H9 (cell line): ENCODE measurements around the gene ANO6. TPM values are rescaled to one million over a fixed set of nuclear protein-coding genes. Genes with fewer than 3 reads are reported as not detected.
"Not testable (repeated sequence)": the region's sequence is repeated elsewhere in the genome, so short reads cannot be mapped to it uniquely, and the experiment has no call there.

Experiments used
- DNase-seq: peaks from one replicate; pipeline ENCODE4 v3.0.0-alpha.2; 2017
- H2AFZ ChIP-seq: one replicate; pipeline ENCODE4 v1.6.1; 2013; ENCODE audit warnings: mild to moderate bottlenecking, low read length, control low read depth, moderate library complexity
- H2AK5ac ChIP-seq: 2 replicates; pipeline ENCODE4 v1.6.1; 2013; ENCODE audit warnings: low read length, control low read depth, mixed read lengths; ENCODE audit not compliant: insufficient read length
- H2BK120ac ChIP-seq: one replicate; pipeline ENCODE4 v1.6.1; 2013; ENCODE audit warnings: low read depth, mild to moderate bottlenecking, low read length, control low read depth, inconsistent platforms; ENCODE audit not compliant: poor library complexity, severe bottlenecking
- H2BK12ac ChIP-seq: 2 replicates; pipeline ENCODE4 v1.6.1; 2013; ENCODE audit warnings: low read length, control low read depth, mixed read lengths, low read depth; ENCODE audit not compliant: insufficient read length
- H2BK15ac ChIP-seq: 2 replicates; pipeline ENCODE4 v1.6.1; 2013; ENCODE audit warnings: low read depth, low read length, control low read depth
- H2BK20ac ChIP-seq: one replicate; pipeline ENCODE4 v1.6.1; 2013; ENCODE audit warnings: low read depth, mild to moderate bottlenecking, low read length, control low read depth, inconsistent platforms; ENCODE audit not compliant: poor library complexity, severe bottlenecking
- H2BK5ac ChIP-seq: 2 replicates; pipeline ENCODE4 v1.6.1; 2013; ENCODE audit warnings: low read length, control low read depth, mixed read lengths; ENCODE audit not compliant: insufficient read length
- H3K14ac ChIP-seq: 2 replicates; pipeline ENCODE4 v1.6.1; 2013; ENCODE audit warnings: low read length, control low read depth; ENCODE audit not compliant: insufficient read depth
- H3K18ac ChIP-seq: 2 replicates; pipeline ENCODE4 v1.6.1; 2013; ENCODE audit warnings: low read depth, mild to moderate bottlenecking, mixed read lengths, low read length, control low read depth; ENCODE audit not compliant: insufficient read length
- H3K23ac ChIP-seq: 2 replicates; pipeline ENCODE4 v1.6.1; 2013; ENCODE audit warnings: low read length, control low read depth, mixed read lengths, low read depth; ENCODE audit not compliant: insufficient read length
- H3K23me2 ChIP-seq: 2 replicates; pipeline ENCODE4 v1.6.1; 2013; ENCODE audit warnings: low read depth, mild to moderate bottlenecking, mixed read lengths, low read length, control low read depth; ENCODE audit not compliant: insufficient read length, poor library complexity, severe bottlenecking
- H3K27ac ChIP-seq: 2 replicates; pipeline ENCODE4 v1.5.1; 2013; ENCODE audit warnings: low read length, control low read depth, mixed read lengths, low read depth; ENCODE audit not compliant: insufficient read length
- H3K27me3 ChIP-seq: 2 replicates; pipeline ENCODE4 v1.6.1; 2013; ENCODE audit warnings: low read length, control low read depth, inconsistent platforms; ENCODE audit not compliant: insufficient read depth
- H3K4ac ChIP-seq: 2 replicates; pipeline ENCODE4 v1.6.1; 2013; ENCODE audit warnings: low read depth, mild to moderate bottlenecking, control low read depth, inconsistent platforms, low read length, moderate library complexity
- H3K4me1 ChIP-seq: 2 replicates; pipeline ENCODE4 v1.6.1; 2013; ENCODE audit warnings: low read length, control low read depth, inconsistent platforms; ENCODE audit not compliant: insufficient read depth
- H3K4me2 ChIP-seq: 2 replicates; pipeline ENCODE4 v1.6.1; 2013; ENCODE audit warnings: low read length, control low read depth, mixed read lengths; ENCODE audit not compliant: insufficient read length, insufficient read depth
- H3K56ac ChIP-seq: 2 replicates; pipeline ENCODE4 v1.6.1; 2013; ENCODE audit warnings: low read depth, mild to moderate bottlenecking, mixed read lengths, low read length, control low read depth; ENCODE audit not compliant: insufficient read length
- H3K79me1 ChIP-seq: 2 replicates; pipeline ENCODE4 v1.6.1; 2013; ENCODE audit warnings: low read depth, mild to moderate bottlenecking, moderate library complexity, low read length, control low read depth, inconsistent platforms; ENCODE audit not compliant: insufficient read depth, poor library complexity, severe bottlenecking
- H3K79me2 ChIP-seq: 2 replicates; pipeline ENCODE4 v1.6.1; 2013; ENCODE audit warnings: low read length, control low read depth, inconsistent platforms; ENCODE audit not compliant: insufficient read depth
- H3K9ac ChIP-seq: 2 replicates; pipeline ENCODE4 v1.6.1; 2013; ENCODE audit warnings: low read length, control low read depth, mixed read lengths; ENCODE audit not compliant: insufficient read length; ENCODE audit errors: extremely low read depth
- H3K9me3 ChIP-seq: one replicate; pipeline ENCODE4 v1.6.1; 2013; ENCODE audit warnings: low read depth, low read length, inconsistent platforms; ENCODE audit not compliant: control insufficient read depth
- H3T11ph ChIP-seq: one replicate; pipeline ENCODE4 v1.6.1; 2013; ENCODE audit warnings: mild to moderate bottlenecking, low read length, control low read depth, inconsistent platforms
- H4K20me1 ChIP-seq: one replicate; pipeline ENCODE4 v1.6.1; 2013; ENCODE audit not compliant: control insufficient read depth, insufficient read length, insufficient read depth
- H4K5ac ChIP-seq: 2 replicates; pipeline ENCODE4 v1.6.1; 2013; ENCODE audit warnings: low read depth, mild to moderate bottlenecking, mixed read lengths, low read length, control low read depth; ENCODE audit not compliant: insufficient read length
- H4K8ac ChIP-seq: replicated peaks from 2 replicates; pipeline ENCODE4 v1.6.1; 2013; ENCODE audit warnings: low read length, control low read depth, mixed read lengths, low read depth; ENCODE audit not compliant: insufficient read length
- H4K91ac ChIP-seq: 2 replicates; pipeline ENCODE4 v1.6.1; 2013; ENCODE audit warnings: low read depth, mild to moderate bottlenecking, moderate library complexity, mixed read lengths, low read length, control low read depth; ENCODE audit not compliant: insufficient read length
- H3K27ac Mint-ChIP-seq, 3 experiments: 2 replicates in 2 of 3; 3 replicates in 1 of 3; pipeline ENCODE4 v1.8.0; 2020 to 2021; ENCODE audit warnings: mixed read lengths in 3 of 3, mild to moderate bottlenecking in 1 of 3, moderate library complexity in 1 of 3
- H3K27me3 Mint-ChIP-seq: 2 replicates; pipeline ENCODE4 v1.8.0; 2021; ENCODE audit warnings: low read depth, mild to moderate bottlenecking, moderate library complexity, mixed read lengths
- H3K36me3 Mint-ChIP-seq, 3 experiments: 2 replicates in 2 of 3; 3 replicates in 1 of 3; pipeline ENCODE4 v1.8.0; 2020 to 2021; ENCODE audit warnings: low read depth in 3 of 3, mixed read lengths in 3 of 3; ENCODE audit not compliant: insufficient read depth in 1 of 3
- H3K4me1 Mint-ChIP-seq, 2 experiments: 2 replicates each; pipeline ENCODE4 v1.8.0; 2020; ENCODE audit warnings: mixed read lengths in 2 of 2
- H3K4me3 Mint-ChIP-seq, 2 experiments: 2 replicates in 1 of 2; 3 replicates in 1 of 2; pipeline ENCODE4 v1.8.0; 2020 to 2021; ENCODE audit warnings: mild to moderate bottlenecking in 2 of 2, mixed read lengths in 2 of 2, moderate library complexity in 1 of 2
- H3K9me3 Mint-ChIP-seq, 2 experiments: 2 replicates in 1 of 2; 3 replicates in 1 of 2; pipeline ENCODE4 v1.8.0; 2020; ENCODE audit warnings: mild to moderate bottlenecking in 2 of 2, mixed read lengths in 2 of 2, moderate library complexity in 1 of 2
- WGBS: extraction: QIAGEN DNeasy Blood & Tissue Kit; methylation state at CpG from one replicate; pipeline ENCODE4 v1.1.7; 2013; ENCODE audit warnings: missing lambda C conversion rate, low lambda C conversion rate, mixed read lengths; ENCODE audit not compliant: insufficient read length; ENCODE audit errors: extremely low coverage; 5-methylcytosine and 5-hydroxymethylcytosine counted together
- total RNA-seq: library from RNA; stranded (reverse); gene quantifications from 2 replicates; pipeline ENCODE4 v1.2.1, GENCODE V29; 2021
- TF ChIP-seq, protein P1 (sequence below): fragments of 200-600 bp; sonication (generic); conservative IDR thresholded peaks from 3 replicates; pipeline ENCODE4 v1.8.0; 2021; ENCODE audit warnings: antibody characterized with exemption, mild to moderate bottlenecking

Gene ANO6
- total RNA-seq, 1 experiment from 2014 or later = 24.3 TPM

DNA sequence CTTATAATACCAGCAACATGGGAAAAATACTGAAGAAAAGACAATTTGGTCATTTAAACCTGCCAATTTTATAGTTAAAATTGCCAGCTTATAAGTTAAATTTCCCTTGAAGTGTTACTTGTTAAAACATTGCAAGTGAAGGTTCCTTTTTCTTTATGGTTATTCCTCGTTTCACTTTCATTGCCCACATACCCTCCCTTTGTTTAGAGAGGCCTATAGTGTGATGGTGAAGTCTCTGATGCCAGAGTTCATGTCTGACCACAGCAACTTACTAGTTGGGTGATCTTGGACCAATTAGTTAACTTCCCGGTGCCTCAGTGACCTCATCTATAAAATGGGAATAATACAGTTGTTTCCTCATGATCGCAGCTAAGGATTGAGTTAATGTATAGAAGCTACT is 173.5 kb downstream of the ANO6 start:
- Histone ChIP-seq H3K9me3 (no peaks in the 10 kb centered on the region), H3K18ac (no peak overlapping the region), H4K8ac (no peak overlapping the region), H2BK15ac (no peak overlapping the region), H4K20me1 (no peaks in the 10 kb centered on the region), H3K23me2 (no peaks in the 10 kb centered on the region), H3K9ac (no peak overlapping the region), H4K5ac (no peak overlapping the region), H3K23ac (no peak overlapping the region), H2AK5ac (no peak overlapping the region), H3K4me1 (no peaks in the 10 kb centered on the region), H2BK120ac (no peak overlapping the region), H3K14ac (no peak overlapping the region), H3K79me1 (no peaks in the 10 kb centered on the region), H3K27me3 (no peaks in the 10 kb centered on the region), H3K27ac (no peak overlapping the region), H3K56ac (no peak overlapping the region), H3K4ac (no peak overlapping the region), H3K4me2 (no peak overlapping the region), H2BK20ac (no peak overlapping the region), H3K79me2 (no peaks in the 10 kb centered on the region), H4K91ac (no peak overlapping the region), H2AFZ (no peak overlapping the region), H2BK5ac (no peak overlapping the region), H2BK12ac (no peak overlapping the region), H3T11ph (no peak overlapping the region)
- Mint-ChIP-seq H3K9me3 (peaks cover 19 to 22% of the 10 kb centered on the region in 2 experiments), H3K27ac (no peak overlapping the region; a peak in 1 of 7 replicates), H3K4me1 (peaks cover 13 to 15% of the 10 kb centered on the region in 2 experiments), H3K27me3 (no peaks in the 10 kb centered on the region), H3K4me3 (no peak overlapping the region), H3K36me3 (peaks cover 38 to 49% (median 47%) of the 10 kb centered on the region in 3 experiments)
- WGBS = no CpG with 5 or more reads among the region's 3 CpGs
- TF ChIP-seq, protein P1, sequence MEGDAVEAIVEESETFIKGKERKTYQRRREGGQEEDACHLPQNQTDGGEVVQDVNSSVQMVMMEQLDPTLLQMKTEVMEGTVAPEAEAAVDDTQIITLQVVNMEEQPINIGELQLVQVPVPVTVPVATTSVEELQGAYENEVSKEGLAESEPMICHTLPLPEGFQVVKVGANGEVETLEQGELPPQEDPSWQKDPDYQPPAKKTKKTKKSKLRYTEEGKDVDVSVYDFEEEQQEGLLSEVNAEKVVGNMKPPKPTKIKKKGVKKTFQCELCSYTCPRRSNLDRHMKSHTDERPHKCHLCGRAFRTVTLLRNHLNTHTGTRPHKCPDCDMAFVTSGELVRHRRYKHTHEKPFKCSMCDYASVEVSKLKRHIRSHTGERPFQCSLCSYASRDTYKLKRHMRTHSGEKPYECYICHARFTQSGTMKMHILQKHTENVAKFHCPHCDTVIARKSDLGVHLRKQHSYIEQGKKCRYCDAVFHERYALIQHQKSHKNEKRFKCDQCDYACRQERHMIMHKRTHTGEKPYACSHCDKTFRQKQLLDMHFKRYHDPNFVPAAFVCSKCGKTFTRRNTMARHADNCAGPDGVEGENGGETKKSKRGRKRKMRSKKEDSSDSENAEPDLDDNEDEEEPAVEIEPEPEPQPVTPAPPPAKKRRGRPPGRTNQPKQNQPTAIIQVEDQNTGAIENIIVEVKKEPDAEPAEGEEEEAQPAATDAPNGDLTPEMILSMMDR = no peak
- DNase-seq = no peak

DNA sequence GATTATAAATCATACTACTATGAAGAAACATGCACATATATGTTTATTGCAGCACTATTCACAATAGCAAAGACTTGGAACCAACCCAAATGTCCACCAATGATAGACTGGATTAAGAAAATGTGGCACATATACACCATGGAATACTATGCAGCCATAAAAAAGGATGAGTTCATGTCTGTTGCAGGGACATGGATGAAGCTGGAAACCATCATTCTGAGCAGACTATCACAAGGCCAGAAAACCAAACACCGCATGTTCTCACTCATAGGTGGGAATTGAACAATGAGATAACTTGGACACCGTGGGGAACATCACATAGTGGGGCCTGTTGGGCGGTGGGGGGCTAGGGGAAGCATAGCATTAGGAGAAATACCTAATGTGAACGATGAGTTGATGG is 181.6 kb downstream of the ANO6 start:
- not testable (repeated sequence) for H4K8ac ChIP-seq, H3K9me3 ChIP-seq, DNase-seq, H3K79me1 ChIP-seq, H3K14ac ChIP-seq, H3K56ac ChIP-seq, H2BK12ac ChIP-seq, H3K4me3 Mint-ChIP-seq, H3K23me2 ChIP-seq, H3K27ac ChIP-seq, H4K91ac ChIP-seq, H3K79me2 ChIP-seq, H3K4me1 Mint-ChIP-seq, H3K9ac ChIP-seq, H4K5ac ChIP-seq, H3T11ph ChIP-seq, H2BK20ac ChIP-seq, H2BK15ac ChIP-seq, H3K4ac ChIP-seq, H4K20me1 ChIP-seq, H2BK120ac ChIP-seq, H3K4me1 ChIP-seq, H3K27ac Mint-ChIP-seq, H3K27me3 Mint-ChIP-seq, H3K4me2 ChIP-seq, H3K27me3 ChIP-seq, H2BK5ac ChIP-seq, H3K23ac ChIP-seq, H2AFZ ChIP-seq, H3K18ac ChIP-seq, H2AK5ac ChIP-seq
- no CpG with 5 or more reads among the region's 4 CpGs for WGBS
- Mint-ChIP-seq H3K9me3 (peaks cover 29 to 32% of the 10 kb centered on the region in 2 experiments), H3K36me3 (peaks cover 31 to 51% (median 43%) of the 10 kb centered on the region in 3 experiments)
